ENCODE results near the gene MTPN.

- TF ChIP-seq GATA2 (IDR thresholded peaks at IDR 0.05; ENCODE audit: low read depth, low read length) (no peak), GATA3 (IDR thresholded peaks at IDR 0.05; ENCODE audit: low read depth, low read length) (no peak)
Observed at GRCh38 chr7:136006208-136006607, 29.0 kb upstream of the MTPN start.
